IPS-18c (cell line): Measurements from ENCODE around the gene TMCO6.
"Not testable (repeated sequence)": the region's sequence is repeated elsewhere in the genome, so short reads cannot be mapped to it uniquely, and the experiment has no call there.

ENCODE experiments used
- H3K4me3 ChIP-seq: 2 replicates; pipeline ENCODE4 v1.7.0; 2013; ENCODE audit warnings: low read depth, mild to moderate bottlenecking, low read length, moderate library complexity; ENCODE audit not compliant: insufficient read depth
- H3K9me3 ChIP-seq: one replicate; pipeline ENCODE4 v1.6.1; 2013; ENCODE audit warnings: mild to moderate bottlenecking, low read length, moderate library complexity; ENCODE audit not compliant: control insufficient read depth, insufficient read depth

The TMCO6 gene

DNA sequence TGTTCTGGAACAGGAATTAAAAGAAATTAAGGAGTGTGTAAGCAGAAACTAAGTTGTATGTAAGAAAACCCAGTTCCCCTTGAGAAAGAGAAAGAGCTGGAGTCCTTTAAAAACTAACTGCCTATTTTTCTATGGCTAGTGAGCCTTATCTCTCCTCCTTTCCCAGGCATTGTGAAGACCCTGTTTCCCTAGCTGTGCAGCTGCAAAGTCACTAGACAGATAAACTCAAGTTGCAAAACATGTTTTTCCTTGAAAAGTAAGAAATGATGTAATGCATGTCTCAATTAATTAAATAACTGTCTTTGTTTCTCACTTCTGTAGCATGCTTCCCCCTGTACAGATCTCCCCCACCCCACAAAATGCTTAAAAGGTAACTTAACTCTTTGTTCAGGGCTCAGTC, 16.2 kb upstream of the TMCO6 start:
- H3K4me3 ChIP-seq, H3K9me3 ChIP-seq: not testable (repeated sequence)

GRCh38 chr5:140624886-140625285, 14.4 kb upstream of the TMCO6 start:
- H3K9me3 ChIP-seq, H3K4me3 ChIP-seq: not testable (repeated sequence)

GRCh38 chr5:140627972-140628371, 11.3 kb upstream of the TMCO6 start:
- Histone ChIP-seq H3K9me3 (peaks cover 12% of the 10 kb centered on the region), H3K4me3 (no peak overlapping the region)

- H3K9me3 ChIP-seq, result peaks cover 12% of the 10 kb centered on the region
- H3K4me3 ChIP-seq, result no peak overlapping the region
These were observed 10.5 kb upstream of the TMCO6 start for GRCh38 chr5:140628711-140629110.

DNA sequence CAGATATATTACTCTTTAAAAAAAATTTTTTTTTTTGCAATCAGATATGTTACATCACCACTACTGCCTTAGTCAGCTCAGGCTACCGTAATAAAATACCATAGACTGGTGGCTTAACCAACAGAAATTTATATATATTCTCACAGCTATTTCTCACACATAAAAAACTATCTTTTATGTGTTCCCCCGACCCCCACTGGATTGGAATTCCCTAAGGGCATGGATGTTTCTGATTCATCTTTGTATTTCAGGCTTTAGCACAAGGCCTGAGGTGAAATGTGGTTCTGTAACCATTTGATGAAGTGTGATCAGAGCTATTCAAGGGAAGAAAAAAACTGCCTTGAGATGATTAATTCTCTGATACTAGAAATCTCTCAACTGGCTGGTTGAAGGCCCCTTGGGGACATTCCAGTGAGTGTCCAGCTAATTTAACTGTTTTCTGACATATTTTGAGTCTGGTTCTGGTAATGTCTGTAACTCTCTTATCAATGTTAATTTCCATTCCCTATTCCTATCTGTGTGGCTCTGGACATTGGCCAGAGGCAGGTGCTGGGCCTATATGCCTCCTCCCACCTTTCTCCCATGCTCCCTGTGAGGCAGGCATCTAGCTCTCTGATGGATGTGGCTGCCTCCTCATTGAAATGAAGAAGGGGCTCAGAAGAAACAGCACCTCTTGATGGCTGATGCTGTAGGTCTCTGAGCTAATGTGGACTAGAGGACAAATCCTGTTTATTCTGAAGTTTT, 8.8 kb upstream of the TMCO6 start:
- Histone ChIP-seq H3K9me3 (peaks cover 12% of the 10 kb centered on the region), H3K4me3 (no peak overlapping the region)

GRCh38 chr5:140631036-140631417, 8.2 kb upstream of the TMCO6 start:
- H3K9me3 ChIP-seq, result peaks cover 12% of the 10 kb centered on the region
- H3K4me3 ChIP-seq, result no peak overlapping the region

DNA sequence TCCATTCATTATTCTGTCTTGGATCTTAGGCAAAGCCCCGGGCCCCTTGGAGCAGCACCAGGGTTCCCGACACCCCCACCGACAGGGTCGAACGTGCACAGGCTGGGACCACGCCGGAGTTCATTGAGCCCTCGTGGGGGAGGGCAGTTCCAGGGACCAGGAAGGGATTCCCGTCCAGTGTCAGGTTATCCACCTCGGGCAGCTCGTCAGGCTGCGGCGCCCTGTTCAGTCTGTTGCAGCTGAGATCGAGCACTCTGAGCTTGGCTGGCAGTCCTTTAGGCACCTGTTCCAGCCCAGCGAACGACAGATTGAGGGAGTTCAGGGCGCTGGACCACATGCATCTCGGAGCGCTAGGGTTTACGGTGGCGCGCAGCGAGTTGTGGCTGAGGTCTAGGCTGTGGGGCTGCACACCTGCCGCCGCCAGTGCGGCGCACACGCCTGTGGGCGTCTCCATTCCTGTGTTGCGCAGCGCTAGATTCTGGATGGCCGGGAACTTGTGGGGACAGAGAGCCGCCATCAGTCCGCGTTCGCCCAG, 7.4 kb upstream of the TMCO6 start:
- Histone ChIP-seq H3K9me3 (peaks cover 12% of the 10 kb centered on the region), H3K4me3 (peak overlapping the region; percentile 44)

DNA sequence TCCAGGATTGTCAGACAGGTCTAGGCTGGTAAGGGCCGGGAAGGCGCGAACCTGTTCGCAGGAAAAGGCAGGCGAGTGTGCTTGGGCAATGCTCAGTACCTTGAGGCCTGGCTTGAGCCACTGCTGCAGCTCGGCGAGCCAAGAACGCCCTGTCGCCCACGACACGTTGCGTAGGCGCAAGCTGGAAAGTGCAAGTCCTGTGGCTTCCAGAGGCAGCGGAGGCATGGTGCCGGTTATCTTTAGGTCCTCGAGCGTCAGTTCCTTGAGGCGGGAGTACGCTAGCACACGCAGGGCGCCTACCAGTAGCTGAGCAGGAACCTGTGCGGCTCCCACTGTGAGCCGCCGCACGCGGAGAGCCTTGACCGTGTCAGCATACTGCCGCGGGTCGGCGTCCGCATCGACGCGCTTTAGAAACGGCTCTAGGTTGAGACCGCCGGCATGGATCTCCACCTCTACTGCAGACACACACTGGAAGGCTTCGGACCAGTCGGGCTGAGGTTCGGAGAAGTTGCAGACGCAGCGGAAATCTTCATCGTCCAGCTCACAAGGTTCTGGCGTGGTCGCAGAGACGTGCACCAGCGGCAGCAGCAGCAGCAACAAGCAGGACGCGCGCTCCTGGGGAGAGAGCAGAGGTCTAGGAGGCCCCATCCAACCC, 6.8 kb upstream of the TMCO6 start:
- Histone ChIP-seq H3K9me3 (peaks cover 12% of the 10 kb centered on the region), H3K4me3 (peak overlapping the region; percentile 44)

DNA sequence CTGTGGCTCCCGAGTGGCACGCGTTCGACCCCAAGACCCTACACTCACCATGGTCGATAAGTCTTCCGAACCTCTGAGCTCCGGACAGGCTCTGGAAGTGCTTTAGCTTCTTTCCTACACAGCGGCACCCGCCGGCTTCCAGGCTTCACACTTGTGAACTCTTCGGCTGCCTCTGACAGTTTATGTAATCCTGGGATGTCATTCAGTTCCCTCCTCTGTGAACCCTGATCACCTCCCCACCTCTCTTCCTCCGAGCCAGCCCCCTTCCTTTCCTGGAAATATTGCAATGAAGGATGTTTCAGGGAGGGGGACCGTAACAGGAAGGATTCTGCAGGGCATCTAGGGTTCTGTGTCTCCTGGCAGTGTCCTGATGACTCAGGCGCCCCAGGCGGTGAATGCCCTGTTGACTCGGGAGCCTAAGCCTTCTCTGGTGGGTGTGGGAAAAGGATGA, 6.2 kb upstream of the TMCO6 start, which contains the start of gene CD14:
Gene CD14 (minus strand): TSS at position 155 of the 451 bp plus-strand sequence. CDS start 104 bp downstream, at position 51.
- peak within 1 kb of the TSS; percentile 44 for H3K4me3 ChIP-seq
- peaks cover 8% of the 10 kb centered on the region for H3K9me3 ChIP-seq

- Histone ChIP-seq H3K4me3 (no peak overlapping the region), H3K9me3 (peaks cover 6% of the 10 kb centered on the region)
These were observed 5.8 kb upstream of the TMCO6 start for GRCh38 chr5:140633501-140633900.

GRCh38 chr5:140634103-140634502, 5.1 kb upstream of the TMCO6 start:
- H3K4me3 ChIP-seq, result no peak overlapping the region
- peaks cover 4% of the 10 kb centered on the region for H3K9me3 ChIP-seq

- Histone ChIP-seq H3K4me3 (no peak overlapping the region), H3K9me3 (peaks cover 4% of the 10 kb centered on the region)
These were observed 3.7 kb upstream of the TMCO6 start for GRCh38 chr5:140635291-140636257.

DNA sequence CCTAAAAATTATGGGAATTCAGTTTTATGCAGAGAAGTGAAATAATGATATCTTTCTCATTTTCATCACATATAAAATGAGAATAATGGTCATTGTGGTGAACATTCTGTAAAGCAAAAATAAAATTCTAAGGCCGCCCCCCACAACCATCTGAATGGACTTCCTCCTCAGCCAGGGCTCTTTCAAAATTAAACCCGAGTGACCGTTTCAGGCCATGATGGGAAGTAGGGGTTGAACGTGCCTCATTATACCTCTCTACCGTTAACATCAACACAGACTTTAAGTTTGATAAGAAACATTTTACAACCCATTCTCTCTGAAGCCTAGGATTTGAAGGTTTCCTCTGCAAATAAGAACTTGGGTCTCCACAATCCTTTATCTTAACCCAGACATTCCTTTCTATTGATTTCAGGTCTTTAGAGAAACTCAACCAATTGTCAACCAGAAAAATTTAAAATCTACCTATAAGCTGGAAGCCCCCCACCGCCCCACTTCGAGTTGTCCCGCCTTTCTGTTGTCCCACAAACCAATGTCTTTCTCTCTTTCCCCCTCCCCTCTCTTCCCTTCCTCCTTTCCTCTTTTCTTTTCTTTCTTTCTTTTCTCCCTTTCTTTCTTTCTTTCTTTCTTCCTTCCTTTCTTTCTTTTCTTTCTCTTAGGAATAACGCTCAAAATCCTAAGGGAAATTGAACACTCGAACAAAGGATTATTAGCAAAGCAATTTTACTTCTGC, 1.7 kb upstream of the TMCO6 start:
- H3K9me3 ChIP-seq, result peaks cover 4% of the 10 kb centered on the region
- no peak overlapping the region for H3K4me3 ChIP-seq

GRCh38 chr5:140638898-140639147, 428 bp upstream of the TMCO6 start:
- H3K4me3 ChIP-seq, H3K9me3 ChIP-seq: not testable (repeated sequence)

GRCh38 chr5:140641716-140642115, 2.5 kb downstream of the TMCO6 start:
- H3K4me3 ChIP-seq, result no peak overlapping the region
- no peaks in the 10 kb centered on the region for H3K9me3 ChIP-seq

DNA sequence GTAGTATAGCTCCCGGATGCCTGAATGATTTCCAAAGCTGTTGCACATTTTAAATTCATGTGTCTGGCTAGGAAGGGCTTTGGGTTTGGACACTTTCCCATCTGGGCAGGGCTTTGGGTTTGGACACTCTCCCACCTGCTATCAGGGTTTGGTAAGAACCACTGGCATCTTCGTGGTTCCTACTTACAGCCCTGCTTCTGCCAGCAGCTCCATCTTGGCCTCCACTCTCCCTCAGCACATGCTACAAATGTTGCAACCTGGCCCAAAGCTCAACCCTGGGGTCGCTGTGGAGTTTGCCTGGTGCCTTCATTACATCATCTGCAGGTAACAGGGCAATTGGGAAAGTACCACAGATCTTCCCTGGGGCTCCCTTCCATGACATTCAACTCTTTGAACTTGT, 3.5 kb downstream of the TMCO6 start:
- no peak overlapping the region for H3K4me3 ChIP-seq
- H3K9me3 ChIP-seq, result no peaks in the 10 kb centered on the region

- H3K9me3 ChIP-seq, result no peaks in the 10 kb centered on the region
- peak overlapping the region; percentile 80 for H3K4me3 ChIP-seq
These were observed 7.8 kb downstream of the TMCO6 start for GRCh38 chr5:140647042-140647419.
